Karpas-422 (cell line): ENCODE results near the gene BANP. TPM values are rescaled to one million over a fixed set of nuclear protein-coding genes. Genes with fewer than 3 reads are reported as not detected.

ENCODE experiments used
- DNase-seq: peaks from one replicate; pipeline ENCODE4 v3.0.0-alpha.2; 2015
- H2AFZ ChIP-seq: fragments of 200-600 bp; sonication (generic); 2 replicates; pipeline ENCODE4 v1.6.1; 2014; ENCODE audit warnings: antibody characterized with exemption, low read length, mixed read lengths
- H3K27ac ChIP-seq: fragments of 200-600 bp; sonication (generic); 2 replicates; pipeline ENCODE4 v1.5.1; 2014; ENCODE audit warnings: mild to moderate bottlenecking, low read length, moderate library complexity
- H3K27me3 ChIP-seq: fragments of 200-600 bp; sonication (generic); 2 replicates; pipeline ENCODE4 v1.6.1; 2014; ENCODE audit warnings: low read length, mixed read lengths
- H3K36me3 ChIP-seq: fragments of 200-600 bp; sonication (generic); 2 replicates; pipeline ENCODE4 v1.6.1; 2014; ENCODE audit warnings: low read length, mixed read lengths; ENCODE audit not compliant: insufficient read depth
- H3K4me1 ChIP-seq: fragments of 200-600 bp; sonication (generic); 2 replicates; pipeline ENCODE4 v1.6.1; 2014; ENCODE audit warnings: mild to moderate bottlenecking, low read length, mixed read lengths
- H3K4me2 ChIP-seq: fragments of 200-600 bp; sonication (generic); 2 replicates; pipeline ENCODE4 v1.6.1; 2014; ENCODE audit warnings: low read length, low read depth, mild to moderate bottlenecking; ENCODE audit not compliant: poor library complexity, severe bottlenecking
- H3K4me3 ChIP-seq: fragments of 200-600 bp; sonication (generic); 2 replicates; pipeline ENCODE4 v1.5.1; 2014; ENCODE audit warnings: mild to moderate bottlenecking, antibody characterized with exemption, low read length, mixed read lengths
- H3K79me2 ChIP-seq: fragments of 200-600 bp; sonication (generic); 2 replicates; pipeline ENCODE4 v1.6.1; 2014; ENCODE audit warnings: mild to moderate bottlenecking, low read length, mixed read lengths
- H3K9ac ChIP-seq: fragments of 200-600 bp; sonication (generic); 2 replicates; pipeline ENCODE4 v1.6.0; 2014; ENCODE audit warnings: low read length
- H3K9me2 ChIP-seq: fragments of 200-600 bp; sonication (generic), shearing (Covaris generic); replicated peaks from 2 replicates; pipeline ENCODE4 v1.6.0; 2014; ENCODE audit warnings: mild to moderate bottlenecking, low read length, moderate library complexity; ENCODE audit not compliant: insufficient read depth
- H3K9me3 ChIP-seq: fragments of 300-700, 200-600 bp; sonication (generic); 2 replicates; pipeline ENCODE4 v1.6.1; 2014; ENCODE audit warnings: low read length, mixed read lengths
- H4K20me1 ChIP-seq: fragments of 200-600 bp; sonication (generic); 2 replicates; pipeline ENCODE4 v1.6.1; 2014; ENCODE audit warnings: mild to moderate bottlenecking, antibody characterized with exemption, low read length, low read depth; ENCODE audit not compliant: insufficient read depth
- total RNA-seq: library from RNA; depleted of rRNA; stranded (reverse); fragments of >200 nt; shearing (Covaris generic); gene quantifications from 2 replicates; pipeline ENCODE4 v1.2.3, GENCODE V29; 2014; ENCODE audit warnings: low replicate concordance

Gene BANP
- total RNA-seq, 1 experiment from 2014 or later, result 36.5 TPM

DNA sequence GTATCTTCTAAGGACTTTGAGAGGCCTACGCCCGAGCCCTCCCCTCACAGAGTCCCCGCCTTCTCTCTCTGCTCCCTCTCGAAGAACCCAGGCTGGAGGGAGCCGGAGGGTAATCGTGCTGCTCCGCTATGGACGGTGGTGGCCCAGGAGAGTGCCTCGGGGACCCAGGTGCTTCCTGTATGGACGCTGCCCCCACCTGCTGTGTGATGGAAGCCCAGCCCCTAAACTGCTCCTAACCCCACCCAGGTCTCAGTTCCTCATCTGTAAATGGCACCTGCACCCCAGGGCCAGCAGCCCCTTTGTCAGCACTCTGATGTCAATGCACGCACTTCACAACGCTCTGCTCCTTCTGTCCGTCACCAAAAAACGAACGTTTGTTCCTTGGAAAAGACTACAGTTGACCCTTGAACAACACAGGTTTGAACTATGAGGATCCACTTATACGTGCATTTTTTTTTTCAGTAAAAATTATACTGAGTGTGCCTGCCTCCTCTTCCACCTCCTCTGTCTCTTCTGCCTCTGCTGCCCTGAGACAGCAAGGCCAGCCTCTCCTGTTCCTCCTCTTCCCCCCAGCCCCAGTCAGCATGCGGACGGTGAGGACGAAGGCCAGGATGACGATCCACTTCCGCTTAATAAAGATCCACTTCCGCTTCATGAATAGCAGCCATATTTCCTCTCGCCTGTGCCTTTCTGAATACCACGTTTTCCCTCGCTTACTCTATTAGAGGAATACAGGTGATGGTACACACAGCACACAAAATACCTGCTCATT is 118.3 kb downstream of the BANP start:
- no peak overlapping the region for H3K4me3 ChIP-seq
- H3K9me2 ChIP-seq, result no peaks in the 10 kb centered on the region
- DNase-seq, result peak; percentile 51
- H3K4me1 ChIP-seq, result peaks cover 10% of the 10 kb centered on the region
- H3K27me3 ChIP-seq, result no peaks in the 10 kb centered on the region
- H3K9me3 ChIP-seq, result no peaks in the 10 kb centered on the region
- peaks cover 6% of the 10 kb centered on the region; the same call in 1 of the 2 replicates for H3K36me3 ChIP-seq
- H3K79me2 ChIP-seq, result no peaks in the 10 kb centered on the region
- H3K27ac ChIP-seq, result no peak overlapping the region
- H3K4me2 ChIP-seq, result no peak overlapping the region
- H4K20me1 ChIP-seq, result no peaks in the 10 kb centered on the region
- no peak overlapping the region for H2AFZ ChIP-seq
- H3K9ac ChIP-seq, result no peak overlapping the region

DNA sequence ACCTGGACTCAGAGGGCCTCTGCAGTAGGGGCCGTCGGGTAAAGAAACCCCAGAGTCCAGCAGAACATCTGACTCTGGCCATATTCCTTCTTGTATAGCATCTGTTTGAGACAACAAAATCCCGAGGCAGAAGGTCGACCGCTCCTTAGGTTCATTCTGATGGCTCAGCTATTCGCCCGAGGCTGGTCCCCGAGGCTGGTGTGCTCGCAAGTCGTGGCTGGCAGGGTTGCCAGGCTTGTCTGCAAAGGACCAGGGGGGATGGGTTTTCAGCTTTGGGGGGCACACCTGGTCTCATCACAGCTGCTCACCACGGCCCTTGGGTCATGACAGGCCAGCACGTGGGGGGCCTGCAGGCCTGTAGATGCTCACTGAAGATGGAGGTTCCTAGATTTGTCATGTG is 119.1 kb downstream of the BANP start:
- Histone ChIP-seq H3K36me3 (peaks cover 6% of the 10 kb centered on the region; the same call in 1 of the 2 replicates), H3K27ac (no peak overlapping the region), H3K79me2 (no peaks in the 10 kb centered on the region), H4K20me1 (no peaks in the 10 kb centered on the region), H2AFZ (no peak overlapping the region), H3K9me3 (no peaks in the 10 kb centered on the region), H3K4me3 (no peak overlapping the region), H3K9me2 (no peaks in the 10 kb centered on the region), H3K4me1 (peaks cover 10% of the 10 kb centered on the region), H3K27me3 (no peaks in the 10 kb centered on the region), H3K4me2 (no peak overlapping the region), H3K9ac (no peak overlapping the region)
- no peak for DNase-seq

DNA sequence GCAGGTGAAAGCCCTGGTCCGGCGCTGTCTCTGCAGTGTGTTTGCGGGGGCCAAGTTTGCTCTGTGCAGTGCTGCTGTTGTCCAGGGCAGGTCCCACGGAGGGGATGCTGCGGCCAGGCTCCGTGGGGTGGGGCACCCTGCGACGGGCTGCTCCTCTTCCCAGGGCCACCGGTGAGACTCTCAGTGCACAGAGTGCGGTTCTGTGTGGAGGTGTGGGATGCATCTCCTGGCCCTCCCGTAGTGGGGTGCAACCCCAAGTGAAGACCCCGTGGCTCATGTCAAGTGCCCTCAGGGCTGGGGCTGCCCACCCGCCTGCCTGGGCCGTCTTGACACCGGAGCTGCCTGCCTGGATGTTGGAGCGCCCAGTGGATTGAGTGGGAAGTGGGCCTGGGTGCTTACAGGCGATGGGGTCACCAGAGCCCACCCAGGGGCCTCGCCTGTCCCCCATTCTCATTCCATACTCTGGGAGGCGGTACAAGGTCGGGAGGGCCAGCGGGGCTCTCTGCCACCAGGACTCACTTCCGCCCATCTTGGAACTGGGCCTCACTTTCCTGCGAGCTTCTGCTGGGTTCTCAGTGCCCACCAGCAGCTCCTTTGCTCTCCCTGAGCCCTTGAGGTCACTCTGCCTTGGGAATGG is 119.9 kb downstream of the BANP start:
- no peaks in the 10 kb centered on the region for H3K9me3 ChIP-seq
- peaks cover 10% of the 10 kb centered on the region for H3K4me1 ChIP-seq
- no peaks in the 10 kb centered on the region for H3K79me2 ChIP-seq
- no peak for DNase-seq
- H3K4me2 ChIP-seq, result no peak overlapping the region
- H4K20me1 ChIP-seq, result no peaks in the 10 kb centered on the region
- no peak overlapping the region for H2AFZ ChIP-seq
- H3K9me2 ChIP-seq, result no peaks in the 10 kb centered on the region
- H3K27me3 ChIP-seq, result no peaks in the 10 kb centered on the region
- no peak overlapping the region for H3K27ac ChIP-seq
- no peak overlapping the region for H3K9ac ChIP-seq
- no peak overlapping the region for H3K4me3 ChIP-seq
- peaks cover 6% of the 10 kb centered on the region; the same call in 1 of the 2 replicates for H3K36me3 ChIP-seq

DNA sequence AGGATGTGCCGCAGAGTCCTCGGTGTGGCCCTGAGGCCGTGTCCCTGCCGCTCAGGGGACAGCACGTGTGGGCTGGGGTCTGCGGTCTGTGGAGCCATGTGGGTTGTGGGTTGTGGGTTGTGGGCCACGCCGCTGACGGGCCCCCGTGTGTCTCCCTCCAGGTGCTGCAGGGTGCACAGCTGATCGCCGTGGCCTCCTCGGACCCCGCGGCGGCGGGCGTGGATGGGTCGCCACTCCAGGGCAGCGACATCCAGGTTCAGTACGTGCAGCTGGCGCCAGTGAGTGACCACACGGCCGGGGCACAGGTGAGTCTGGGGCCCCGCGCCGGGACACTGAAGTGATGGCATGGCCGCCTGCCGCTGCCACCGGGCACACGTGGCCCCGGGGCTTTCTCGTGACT is 120.7 kb downstream of the BANP start:
- no peak for DNase-seq
- Histone ChIP-seq H2AFZ (no peak overlapping the region), H4K20me1 (no peaks in the 10 kb centered on the region), H3K9ac (no peak overlapping the region), H3K27me3 (no peaks in the 10 kb centered on the region), H3K4me3 (no peak overlapping the region), H3K36me3 (peaks cover 6% of the 10 kb centered on the region; the same call in 1 of the 2 replicates), H3K9me2 (no peaks in the 10 kb centered on the region), H3K27ac (no peak overlapping the region), H3K9me3 (no peaks in the 10 kb centered on the region), H3K4me2 (no peak overlapping the region), H3K79me2 (no peaks in the 10 kb centered on the region), H3K4me1 (peaks cover 10% of the 10 kb centered on the region)

DNA sequence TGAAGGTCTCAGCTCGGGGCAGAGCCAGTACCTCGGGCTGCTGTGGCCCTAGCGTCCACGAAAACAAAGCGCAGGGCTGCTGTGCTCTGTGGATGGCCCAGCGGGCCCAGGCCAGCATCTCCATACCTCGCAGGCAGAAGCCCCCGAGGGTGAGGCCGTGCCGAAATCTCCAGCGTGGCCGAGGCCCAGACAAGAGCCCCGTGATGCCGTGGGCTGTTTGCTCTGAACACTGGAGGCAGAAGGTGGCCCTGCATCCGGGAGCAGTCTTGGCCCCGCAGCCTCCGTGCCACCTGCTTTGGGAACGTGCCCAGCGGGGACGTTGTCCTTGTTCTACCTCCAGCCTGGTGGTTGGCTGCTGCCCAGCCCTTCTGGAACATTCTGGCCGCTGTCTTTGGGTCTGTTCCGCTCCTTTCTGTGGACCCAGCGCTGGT is 121.4 kb downstream of the BANP start:
- H3K36me3 ChIP-seq, result peaks cover 6% of the 10 kb centered on the region; the same call in 1 of the 2 replicates
- H3K9me3 ChIP-seq, result no peaks in the 10 kb centered on the region
- H4K20me1 ChIP-seq, result no peaks in the 10 kb centered on the region
- H3K27ac ChIP-seq, result no peak overlapping the region
- H2AFZ ChIP-seq, result no peak overlapping the region
- no peaks in the 10 kb centered on the region for H3K27me3 ChIP-seq
- H3K9me2 ChIP-seq, result no peaks in the 10 kb centered on the region
- no peak overlapping the region for H3K4me3 ChIP-seq
- no peak for DNase-seq
- no peak overlapping the region for H3K9ac ChIP-seq
- H3K4me2 ChIP-seq, result no peak overlapping the region
- peaks cover 10% of the 10 kb centered on the region for H3K4me1 ChIP-seq
- H3K79me2 ChIP-seq, result no peaks in the 10 kb centered on the region

DNA sequence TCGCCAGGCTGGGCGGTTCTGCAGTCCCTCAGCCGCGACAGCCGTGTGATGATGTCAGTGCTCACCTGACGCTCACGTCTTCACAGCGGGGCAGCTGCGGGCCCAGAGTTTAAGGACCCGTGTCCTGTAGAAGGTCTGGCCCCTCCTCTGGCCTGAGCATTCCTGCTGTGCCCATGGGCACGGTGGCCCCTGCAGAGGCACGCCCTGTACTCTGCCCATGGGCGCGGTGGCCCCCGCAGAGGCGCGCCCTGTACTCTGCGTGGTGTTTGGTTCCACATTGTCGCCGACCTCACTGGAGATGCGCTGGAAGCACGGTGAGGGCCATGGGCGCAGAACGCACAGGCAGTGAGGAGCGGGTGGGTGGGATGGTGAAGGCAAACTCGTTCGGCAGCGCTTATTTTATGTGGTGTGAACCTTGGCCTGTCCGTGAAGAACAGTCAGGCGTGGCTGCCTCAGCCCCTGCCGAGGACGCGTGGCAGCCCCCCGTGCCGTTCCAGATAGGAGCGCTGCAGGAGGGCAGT is 122.0 kb downstream of the BANP start:
- no peaks in the 10 kb centered on the region for H3K27me3 ChIP-seq
- H3K9ac ChIP-seq, result no peak overlapping the region
- DNase-seq, result no peak
- no peaks in the 10 kb centered on the region for H4K20me1 ChIP-seq
- H2AFZ ChIP-seq, result no peak overlapping the region
- no peaks in the 10 kb centered on the region for H3K79me2 ChIP-seq
- H3K4me1 ChIP-seq, result peaks cover 10% of the 10 kb centered on the region
- H3K9me3 ChIP-seq, result no peaks in the 10 kb centered on the region
- no peak overlapping the region for H3K27ac ChIP-seq
- peaks cover 8% of the 10 kb centered on the region; the same call in 1 of the 2 replicates for H3K36me3 ChIP-seq
- no peak overlapping the region for H3K4me2 ChIP-seq
- H3K4me3 ChIP-seq, result no peak overlapping the region
- H3K9me2 ChIP-seq, result no peaks in the 10 kb centered on the region

DNA sequence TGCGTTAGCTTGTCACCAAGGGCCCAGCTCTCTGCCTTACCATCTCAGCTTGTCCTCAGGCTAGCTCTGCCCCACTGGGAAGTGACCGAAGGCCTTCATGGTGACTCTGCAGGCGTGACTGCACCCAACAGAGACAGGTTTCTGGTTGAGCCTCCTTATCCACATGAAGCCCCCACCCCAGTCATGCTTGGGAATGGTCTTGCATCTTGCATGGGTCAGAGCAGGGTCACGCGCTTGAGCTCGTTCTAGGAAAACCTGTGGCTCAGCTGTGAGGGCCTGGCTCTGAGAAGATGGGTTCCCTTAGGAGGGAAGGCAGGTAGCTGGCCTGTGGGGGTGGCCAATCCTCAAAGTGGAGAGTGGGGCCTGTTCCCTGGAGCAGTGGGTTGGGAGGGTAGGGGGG is 122.8 kb downstream of the BANP start:
- Histone ChIP-seq H3K27ac (no peak overlapping the region), H3K36me3 (peaks cover 8% of the 10 kb centered on the region; the same call in 1 of the 2 replicates), H3K9me3 (no peaks in the 10 kb centered on the region), H4K20me1 (no peaks in the 10 kb centered on the region), H3K4me2 (no peak overlapping the region), H3K79me2 (no peaks in the 10 kb centered on the region), H3K27me3 (no peaks in the 10 kb centered on the region), H2AFZ (no peak overlapping the region), H3K9ac (no peak overlapping the region), H3K9me2 (no peaks in the 10 kb centered on the region), H3K4me3 (no peak overlapping the region), H3K4me1 (peaks cover 8% of the 10 kb centered on the region)
- no peak for DNase-seq

DNA sequence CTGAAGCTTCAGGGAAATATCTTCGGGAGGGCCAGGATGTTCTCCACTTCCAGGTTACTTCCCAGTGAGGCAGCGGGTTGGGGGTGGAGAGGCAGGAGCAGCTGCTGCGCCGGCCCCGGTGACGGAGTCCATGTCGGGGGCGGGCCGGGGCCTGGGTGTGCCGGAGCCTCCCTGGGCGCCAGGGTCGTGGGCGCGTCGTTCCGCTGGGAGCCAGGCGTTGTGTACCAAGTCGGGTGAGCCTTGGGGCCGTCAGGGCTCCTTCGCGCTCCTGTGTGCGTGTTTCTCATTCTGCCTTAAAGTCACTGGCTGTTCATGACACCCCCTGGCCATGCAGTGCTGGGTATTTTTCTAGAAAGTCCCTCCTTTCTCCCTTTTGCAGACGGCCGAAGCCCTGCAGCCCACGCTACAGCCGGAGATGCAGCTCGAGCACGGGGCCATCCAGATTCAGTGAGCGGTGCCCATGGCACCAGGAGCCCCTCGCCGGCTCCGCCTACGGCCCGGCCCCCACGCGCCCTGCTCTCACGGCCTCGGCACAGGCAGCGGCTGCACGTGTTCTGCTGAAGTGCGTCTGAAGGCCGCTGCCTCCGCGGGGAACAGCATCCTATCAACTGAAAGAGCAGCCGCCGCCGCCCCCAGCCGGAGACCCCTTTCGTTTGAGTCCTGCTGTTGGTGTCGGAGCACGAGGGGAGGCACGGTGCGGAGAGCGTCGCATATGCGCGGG is 125.1 kb downstream of the BANP start:
- no peak for DNase-seq
- H3K36me3 ChIP-seq, result 0 out of 2 replicates have a peak, but pooled peaks cover 2% of the 10 kb centered on the region
- no peaks in the 10 kb centered on the region for H3K27me3 ChIP-seq
- no peaks in the 10 kb centered on the region for H3K4me1 ChIP-seq
- no peak overlapping the region for H3K27ac ChIP-seq
- no peaks in the 10 kb centered on the region for H3K9me3 ChIP-seq
- no peaks in the 10 kb centered on the region for H3K79me2 ChIP-seq
- no peak overlapping the region for H3K9ac ChIP-seq
- H3K4me2 ChIP-seq, result no peak overlapping the region
- no peak overlapping the region for H3K4me3 ChIP-seq
- no peaks in the 10 kb centered on the region for H4K20me1 ChIP-seq
- no peak overlapping the region for H2AFZ ChIP-seq
- no peaks in the 10 kb centered on the region for H3K9me2 ChIP-seq
